NT2/D1 (cell line): ENCODE results near the gene IL17RB.

ENCODE experiments used
- SUZ12 ChIP-seq: IDR thresholded peaks from 2 replicates; pipeline ENCODE4 v1.6.1; 2011; ENCODE audit not compliant: insufficient read length, insufficient read depth; ENCODE audit errors: extremely low read depth
- YY1 ChIP-seq: IDR thresholded peaks from 2 replicates; pipeline ENCODE4 v1.6.1; 2011; ENCODE audit not compliant: insufficient read length, insufficient read depth
- ZNF274 ChIP-seq: IDR thresholded peaks from 2 replicates; pipeline ENCODE4 v1.6.1; 2011; ENCODE audit warnings: mild to moderate bottlenecking, low read depth, low read length

DNA sequence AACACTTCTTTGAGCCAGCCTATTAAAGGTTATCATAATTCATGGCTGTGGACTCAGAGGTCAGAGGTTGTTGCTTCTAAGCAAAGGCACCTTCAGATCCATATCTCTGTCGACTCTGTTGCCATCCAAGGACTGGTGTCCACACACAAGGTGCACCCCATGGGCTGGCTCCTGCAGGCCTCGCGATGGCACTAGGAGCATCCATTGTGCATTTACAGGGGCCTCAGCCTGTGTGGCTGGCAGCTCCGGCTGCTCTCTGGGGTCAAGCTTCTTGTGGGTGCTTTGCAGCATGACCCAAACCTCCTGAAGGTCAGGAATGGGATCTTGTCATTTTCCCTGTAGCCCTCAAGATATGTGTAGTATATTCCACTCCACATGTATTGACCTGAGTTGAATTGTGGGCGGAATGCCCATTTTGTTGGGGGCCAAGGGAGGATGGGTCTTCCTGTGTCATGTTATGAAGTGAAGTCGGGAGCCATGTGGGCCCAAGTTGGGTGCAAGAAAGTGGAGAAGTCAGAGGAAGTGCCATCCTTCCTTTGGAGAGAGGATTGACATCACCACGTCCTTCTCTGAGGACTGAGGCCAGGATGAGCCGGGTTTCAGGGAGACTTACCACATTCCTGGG, 44.0 kb upstream of the IL17RB start:
- TF ChIP-seq ZNF274 (no peak), YY1 (no peak), SUZ12 (no peak)
